ENCODE results near the gene NAP1L4. TPM values are rescaled to one million over a fixed set of nuclear protein-coding genes. Genes with fewer than 3 reads are reported as not detected.
A peak's percentile ranks its signal among the peaks of the same experiment; 100 is the strongest.

The NAP1L4 gene
- polyA plus RNA-seq, 1 donor from 2014 or later, result 89.0 TPM

DNA sequence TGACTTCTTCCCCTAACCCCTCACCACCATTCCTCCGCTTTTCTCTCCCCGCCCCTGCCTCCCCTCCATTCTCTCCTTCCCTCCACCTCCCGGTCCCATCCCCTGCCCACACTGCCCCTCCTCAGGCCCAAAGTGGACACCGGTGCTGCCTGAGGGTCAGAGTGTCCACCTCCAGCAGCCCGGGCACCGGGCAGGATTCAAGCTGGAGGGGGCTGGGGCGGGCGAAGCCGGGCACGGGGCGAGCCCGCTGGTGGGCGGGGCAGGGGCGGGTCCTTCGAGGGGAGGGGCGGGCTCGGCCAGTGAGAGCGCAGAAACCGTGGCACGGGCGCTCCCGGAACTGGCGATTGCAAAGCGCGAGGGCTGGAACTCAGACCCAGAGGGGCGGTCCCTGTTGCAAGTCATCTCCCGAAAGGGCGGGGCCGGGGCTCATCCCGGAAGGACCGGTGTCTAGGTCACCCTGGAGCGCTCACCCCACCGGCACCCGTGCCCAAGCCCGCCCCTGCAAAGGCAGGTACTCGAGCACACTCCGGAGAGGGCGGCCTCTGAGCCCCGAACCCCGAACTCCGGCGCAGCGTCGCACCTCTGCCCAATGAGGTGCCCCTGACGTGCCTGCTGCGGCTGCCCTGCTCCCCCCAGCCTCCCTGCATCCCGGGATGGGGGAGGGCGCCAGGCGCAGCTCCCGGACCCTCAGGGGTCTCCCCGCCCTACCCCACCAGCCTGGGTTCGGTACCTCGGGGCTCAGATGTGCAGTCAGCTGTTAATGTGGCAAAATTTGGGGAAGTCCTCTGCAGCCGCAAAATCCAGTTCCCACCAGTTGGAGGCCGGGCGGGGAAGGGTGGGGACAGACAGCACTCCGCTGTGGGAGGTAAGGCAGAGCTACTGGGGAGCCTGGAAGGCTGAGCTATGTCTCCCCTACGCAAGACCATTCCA is 90.0 kb downstream of the NAP1L4 start:
- Mint-ChIP-seq H3K4me3 (peak overlapping the region; percentile 70 to 92 (median 86)), H3K27ac (peak overlapping the region in 1 of 3 donors; percentile 63), H3K9me3 (peaks cover 0 to 4% (median 1%) of the 10 kb centered on the region in 3 donors), H3K4me1 (peaks cover 9 to 23% (median 15%) of the 10 kb centered on the region in 3 donors), H3K27me3 (peaks cover 4% of the 10 kb centered on the region), H3K36me3 (peaks cover 10% of the 10 kb centered on the region)

DNA sequence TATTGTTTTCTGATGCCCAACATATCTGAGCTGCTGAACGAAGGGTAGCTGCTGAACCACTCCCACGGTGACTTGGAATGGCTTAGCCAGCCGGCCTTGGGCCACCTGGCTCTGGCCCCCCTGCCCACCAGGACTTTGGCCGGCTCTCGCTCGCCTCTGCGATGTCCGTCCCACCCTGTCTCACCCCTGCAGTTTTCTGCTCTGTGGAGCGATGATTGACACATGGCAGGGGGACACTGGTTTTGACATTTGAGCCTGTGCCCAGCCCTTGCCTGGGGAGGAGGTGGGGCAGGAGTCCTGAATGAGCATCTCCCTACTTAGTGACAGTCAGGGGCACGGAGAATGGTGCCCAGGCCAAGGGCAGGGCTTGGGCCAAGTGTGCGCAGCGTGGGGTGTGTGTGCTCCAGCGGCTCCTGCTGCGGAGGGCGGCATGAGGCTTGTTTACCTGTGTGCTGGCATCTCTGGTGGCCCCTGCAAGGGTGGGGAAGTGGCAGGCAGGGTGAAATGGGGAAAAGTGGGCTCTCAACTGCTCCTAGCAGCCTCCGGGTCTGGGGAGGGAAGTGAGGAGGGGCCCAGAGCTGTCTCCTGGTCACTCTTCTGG is 90.8 kb downstream of the NAP1L4 start:
- Mint-ChIP-seq H3K36me3 (peaks cover 10% of the 10 kb centered on the region), H3K27ac (peak overlapping the region in 2 of 3 donors; percentile 48 to 78), H3K9me3 (peaks cover 0 to 4% (median 1%) of the 10 kb centered on the region in 3 donors), H3K4me1 (peaks cover 9 to 23% (median 15%) of the 10 kb centered on the region in 3 donors), H3K27me3 (peaks cover 4% of the 10 kb centered on the region), H3K4me3 (peak overlapping the region; percentile 41 to 92 (median 86))

DNA sequence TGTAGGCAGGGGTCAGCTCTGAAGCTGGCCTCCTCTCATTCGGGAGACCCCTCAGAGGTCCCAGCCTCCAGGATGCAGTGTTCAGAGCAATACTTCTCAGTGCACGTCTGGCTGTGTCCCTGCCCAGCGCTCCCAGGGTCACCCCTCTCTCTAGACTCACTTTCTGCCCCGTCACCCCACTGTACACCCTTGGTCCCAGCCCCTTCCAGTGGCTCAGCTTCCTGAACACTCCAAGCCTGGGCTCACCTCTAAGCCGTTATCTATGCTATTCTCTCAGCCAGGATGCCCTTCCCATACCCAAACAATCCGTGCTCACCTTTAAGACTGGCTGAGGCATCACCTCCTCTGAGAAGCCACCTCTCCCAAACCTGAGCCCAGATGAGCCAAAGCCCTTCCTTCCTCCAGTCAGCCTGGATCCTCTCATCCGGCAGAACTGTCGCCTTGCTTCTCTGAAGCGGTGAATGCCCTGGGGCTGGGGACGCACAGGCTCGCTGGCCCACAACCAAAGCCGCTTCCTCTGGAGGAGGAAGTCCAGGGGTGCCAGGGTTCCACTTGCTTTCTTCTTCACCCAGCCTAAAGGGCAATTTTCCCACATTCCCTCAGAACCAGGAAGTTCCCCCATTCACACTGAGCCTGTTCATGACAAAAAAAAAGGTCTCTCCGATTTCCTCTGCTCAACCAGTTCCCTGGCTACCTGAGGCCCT is 92.9 kb downstream of the NAP1L4 start:
- peaks cover 9 to 21% (median 15%) of the 10 kb centered on the region in 3 donors for H3K4me1 Mint-ChIP-seq
- no peaks in the 10 kb centered on the region for H3K36me3 Mint-ChIP-seq
- peak overlapping the region in 2 of 4 donors; percentile 9 to 24 for H3K4me3 Mint-ChIP-seq
- H3K27ac Mint-ChIP-seq, result peak overlapping the region in 2 of 3 donors; percentile 22 to 86
- no peaks in the 10 kb centered on the region for H3K9me3 Mint-ChIP-seq
- no peaks in the 10 kb centered on the region for H3K27me3 Mint-ChIP-seq

DNA sequence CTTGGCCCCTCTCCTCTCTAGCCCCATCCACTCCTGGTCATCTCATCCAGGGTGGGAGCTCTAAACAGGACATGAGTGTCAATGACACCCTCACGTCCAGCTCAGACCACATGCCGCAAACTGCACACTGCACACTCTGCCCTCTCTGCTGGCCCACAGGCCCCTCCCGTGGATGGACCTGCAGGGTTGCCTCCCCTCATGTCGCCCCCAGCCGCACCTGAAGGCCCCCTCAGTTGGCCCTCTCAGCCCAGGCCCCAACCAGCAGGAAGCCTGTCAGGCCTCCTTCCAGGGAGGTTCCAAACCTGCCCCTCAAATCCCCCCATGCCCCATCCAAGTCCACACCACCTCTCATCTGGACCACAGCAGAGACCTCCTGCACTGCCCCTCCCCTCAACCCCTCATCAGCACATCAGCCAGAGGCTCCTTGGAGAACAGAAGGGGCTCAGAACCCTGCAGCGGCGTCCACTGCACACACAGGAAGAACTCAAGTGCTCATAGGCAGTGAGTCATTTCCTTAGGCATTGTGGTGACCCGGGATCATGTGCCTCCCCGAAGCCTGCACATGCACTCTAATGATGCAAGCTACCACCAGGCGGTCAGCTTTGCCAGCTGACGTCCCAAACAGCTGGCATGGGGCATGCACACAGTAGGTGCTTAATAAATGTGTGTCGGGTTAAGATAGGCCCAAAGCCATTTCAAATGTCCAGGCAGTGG is 93.6 kb downstream of the NAP1L4 start:
- Mint-ChIP-seq H3K9me3 (no peaks in the 10 kb centered on the region), H3K4me1 (peaks cover 5 to 18% (median 15%) of the 10 kb centered on the region in 3 donors), H3K27ac (peak overlapping the region in 1 of 3 donors; percentile 86), H3K36me3 (no peaks in the 10 kb centered on the region), H3K27me3 (no peaks in the 10 kb centered on the region), H3K4me3 (peak overlapping the region in 2 of 4 donors; percentile 9 to 24)

DNA sequence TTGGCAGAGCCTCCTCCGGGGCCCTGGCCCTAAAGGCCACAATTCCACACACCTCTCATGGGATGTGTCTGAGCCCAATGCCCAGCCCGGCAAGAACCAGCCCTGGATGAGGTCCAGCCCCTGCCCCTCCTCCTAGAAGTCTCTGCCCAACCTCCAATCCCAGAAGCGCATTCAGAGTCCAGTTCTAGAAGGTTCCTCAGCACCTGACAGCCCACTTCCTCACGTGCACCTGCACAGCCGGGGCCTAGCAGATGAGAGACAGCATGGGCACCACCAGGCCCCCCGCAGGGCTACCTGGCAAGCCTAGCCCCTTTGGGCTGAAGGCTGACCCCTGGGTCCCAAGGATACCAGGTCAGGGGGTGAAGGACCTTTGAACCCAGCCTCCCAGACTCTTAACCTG is 95.1 kb downstream of the NAP1L4 start:
- no peak overlapping the region for H3K4me3 Mint-ChIP-seq
- peaks cover 5 to 21% (median 19%) of the 10 kb centered on the region in 3 donors for H3K4me1 Mint-ChIP-seq
- H3K27ac Mint-ChIP-seq, result no peak overlapping the region
- no peaks in the 10 kb centered on the region for H3K36me3 Mint-ChIP-seq
- H3K27me3 Mint-ChIP-seq, result no peaks in the 10 kb centered on the region
- no peaks in the 10 kb centered on the region for H3K9me3 Mint-ChIP-seq

DNA sequence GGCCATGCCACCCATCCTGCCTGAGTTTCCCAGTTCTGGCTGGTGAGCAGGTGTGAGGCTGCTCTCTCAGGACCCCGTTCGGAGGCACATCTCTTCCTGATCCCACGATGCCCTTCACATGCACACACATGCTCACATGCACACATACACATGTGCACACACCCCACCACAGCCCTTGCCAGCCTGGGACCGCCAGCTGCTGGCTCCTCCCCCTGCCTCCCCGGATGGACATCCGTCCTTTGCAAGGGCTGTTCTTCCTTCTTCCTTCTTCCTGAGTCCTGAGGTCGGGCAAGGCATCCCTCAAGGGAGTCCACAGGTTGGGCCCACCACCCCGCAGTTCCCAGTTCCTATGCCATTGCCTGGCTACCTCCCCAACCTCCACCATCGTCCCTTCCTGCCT is 96.1 kb downstream of the NAP1L4 start:
- Mint-ChIP-seq H3K27me3 (no peaks in the 10 kb centered on the region), H3K4me3 (no peak overlapping the region), H3K9me3 (no peaks in the 10 kb centered on the region), H3K4me1 (peaks cover 4 to 22% (median 15%) of the 10 kb centered on the region in 3 donors), H3K36me3 (no peaks in the 10 kb centered on the region), H3K27ac (no peak overlapping the region)

Other genes starting within 250 kb of the NAP1L4 start
- not detected for gene CDKN1C, start 106.6 kb downstream of the NAP1L4 start, polyA plus RNA-seq
- gene PHLDA2, start 62.9 kb downstream of the NAP1L4 start, polyA plus RNA-seq, result not detected
- gene CARS1, start 65.1 kb upstream of the NAP1L4 start, polyA plus RNA-seq, result 35.8 TPM
- gene OSBPL5, start 173.0 kb upstream of the NAP1L4 start, polyA plus RNA-seq, result 0.25 TPM
- not detected for gene MRGPRG, start 226.5 kb upstream of the NAP1L4 start, polyA plus RNA-seq
- gene MRGPRE, start 240.1 kb upstream of the NAP1L4 start, polyA plus RNA-seq, result not detected